Fibroblast of lung (primary cell): ENCODE results near the gene ANKS1B. TPM values are rescaled to one million over a fixed set of nuclear protein-coding genes. Genes with fewer than 3 reads are reported as not detected.
A peak's percentile ranks its signal among the peaks of the same experiment; 100 is the strongest.

Experiments
- DNase-seq, 2 donors: peaks; one replicate each; pipeline versions ENCODE4 v3.0.0 to v3.0.0-alpha.2; 2010; ENCODE audit warnings: low read depth in 2 of 2
- H2AFZ ChIP-seq: 2 replicates; pipeline ENCODE4 v1.5.1; 2012; ENCODE audit warnings: low read length, control low read depth, inconsistent platforms
- H3K27ac ChIP-seq: 2 replicates; pipeline ENCODE4 v1.5.1; 2011; ENCODE audit warnings: low read length, control low read depth; ENCODE audit not compliant: insufficient read depth
- H3K27me3 ChIP-seq: 2 replicates; pipeline ENCODE4 v1.5.1; 2011; ENCODE audit warnings: mild to moderate bottlenecking, low read length; ENCODE audit not compliant: control insufficient read depth, insufficient read depth
- H3K36me3 ChIP-seq: 2 replicates; pipeline ENCODE4 v1.5.1; 2011; ENCODE audit warnings: low read length; ENCODE audit not compliant: control insufficient read depth, insufficient read depth
- H3K4me1 ChIP-seq: 2 replicates; pipeline ENCODE4 v1.5.1; 2011; ENCODE audit warnings: low read length; ENCODE audit not compliant: control insufficient read depth, insufficient read depth; ENCODE audit errors: extremely low read depth
- H3K4me2 ChIP-seq: 2 replicates; pipeline ENCODE4 v1.5.1; 2011; ENCODE audit warnings: low read length, control low read depth; ENCODE audit not compliant: insufficient read depth; ENCODE audit errors: extremely low read depth
- H3K4me3 ChIP-seq, 4 experiments: fragments of 200-600 bp in 1 of 4; sonication (generic) in 1 of 4; replicated peaks in 1 of 4; 2 replicates each; pipeline ENCODE4 v1.5.1; 2011 to 2016; ENCODE audit warnings: low read length in 4 of 4, low read depth in 3 of 4, mild to moderate bottlenecking in 3 of 4, control low read depth in 2 of 4, inconsistent platforms in 1 of 4, mixed read lengths in 1 of 4; ENCODE audit not compliant: insufficient read depth in 1 of 4; ENCODE audit errors: control extremely low read depth in 1 of 4
- H3K79me2 ChIP-seq: 2 replicates; pipeline ENCODE4 v1.5.1; 2012; ENCODE audit warnings: mild to moderate bottlenecking, low read length, inconsistent platforms; ENCODE audit not compliant: control insufficient read depth, insufficient read depth
- H3K9ac ChIP-seq: 2 replicates; pipeline ENCODE4 v1.5.1; 2011; ENCODE audit warnings: mild to moderate bottlenecking, low read length, control low read depth; ENCODE audit not compliant: insufficient read depth
- H3K9me3 ChIP-seq: 2 replicates; pipeline ENCODE4 v1.5.1; 2012; ENCODE audit warnings: low read depth, low read length; ENCODE audit not compliant: control insufficient read depth, insufficient read depth
- H4K20me1 ChIP-seq: 2 replicates; pipeline ENCODE4 v1.5.1; 2011; ENCODE audit warnings: low read length; ENCODE audit not compliant: control insufficient read depth, insufficient read depth; ENCODE audit errors: extremely low read depth
- EZH2 ChIP-seq: IDR thresholded peaks from 2 replicates; pipeline ENCODE4 v1.5.1; 2012; ENCODE audit warnings: low read length, control low read depth, mild to moderate bottlenecking; ENCODE audit errors: missing control alignments
- polyA plus RNA-seq, 2 donors: library from polyadenylated mRNA; depleted of rRNA in 1 of 2; stranded (reverse) in 1 of 2; unstranded in 1 of 2; fragments of >200 nt; gene quantifications; 2 replicates each; pipeline ENCODE4 v1.2.1, GENCODE V29; 2011 to 2012; ENCODE audit warnings: missing spikeins in 1 of 2
- total RNA-seq: library from RNA; depleted of rRNA; stranded (reverse); fragments of >200 nt; gene quantifications from 2 replicates; pipeline ENCODE4 v1.2.1, GENCODE V29; 2014
- TF ChIP-seq, protein P1 (sequence below), 2 donors: IDR thresholded peaks in 1 of 2; conservative IDR thresholded peaks in 1 of 2; 1 replicate in 1 of 2; 2 replicates in 1 of 2; pipeline ENCODE4 v1.5.1; 2011 to 2012; ENCODE audit warnings: low read length in 2 of 2, control low read depth in 1 of 2, inconsistent platforms in 1 of 2, low read depth in 1 of 2, mild to moderate bottlenecking in 1 of 2

The ANKS1B gene
- total and polyA plus RNA-seq, 2 donors (not counting 1 experiment from before 2014, with no cell fraction given), result 0.11 to 0.83 TPM

DNA sequence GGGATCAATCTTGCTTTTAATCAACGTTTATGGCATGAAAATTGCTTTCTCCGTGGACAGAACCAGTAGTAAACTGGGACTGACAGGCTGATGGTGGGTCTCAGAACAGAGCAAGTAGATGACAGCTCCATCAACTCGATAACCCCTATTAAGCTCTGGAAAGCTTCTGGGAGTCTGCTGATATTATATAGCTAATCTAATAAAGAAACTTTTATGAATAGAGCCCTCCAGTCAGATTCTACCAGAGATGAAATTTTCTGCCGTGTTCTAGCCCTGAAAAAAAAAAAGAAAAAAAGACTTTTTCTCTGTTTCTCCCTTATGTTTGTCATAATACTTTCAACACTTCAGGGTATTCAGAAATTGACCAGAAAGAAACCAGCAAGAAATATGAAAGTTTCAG is 1168.0 kb downstream of the ANKS1B start:
- Histone ChIP-seq H3K27ac (no peak overlapping the region), H4K20me1 (no peaks in the 10 kb centered on the region), H3K9me3 (no peaks in the 10 kb centered on the region), H2AFZ (no peak overlapping the region), H3K79me2 (no peaks in the 10 kb centered on the region), H3K9ac (no peak overlapping the region), H3K36me3 (no peaks in the 10 kb centered on the region), H3K27me3 (no peaks in the 10 kb centered on the region), H3K4me3 (no peak overlapping the region), H3K4me2 (no peak overlapping the region), H3K4me1 (no peaks in the 10 kb centered on the region)
- no peak for DNase-seq
- TF ChIP-seq, protein P1, sequence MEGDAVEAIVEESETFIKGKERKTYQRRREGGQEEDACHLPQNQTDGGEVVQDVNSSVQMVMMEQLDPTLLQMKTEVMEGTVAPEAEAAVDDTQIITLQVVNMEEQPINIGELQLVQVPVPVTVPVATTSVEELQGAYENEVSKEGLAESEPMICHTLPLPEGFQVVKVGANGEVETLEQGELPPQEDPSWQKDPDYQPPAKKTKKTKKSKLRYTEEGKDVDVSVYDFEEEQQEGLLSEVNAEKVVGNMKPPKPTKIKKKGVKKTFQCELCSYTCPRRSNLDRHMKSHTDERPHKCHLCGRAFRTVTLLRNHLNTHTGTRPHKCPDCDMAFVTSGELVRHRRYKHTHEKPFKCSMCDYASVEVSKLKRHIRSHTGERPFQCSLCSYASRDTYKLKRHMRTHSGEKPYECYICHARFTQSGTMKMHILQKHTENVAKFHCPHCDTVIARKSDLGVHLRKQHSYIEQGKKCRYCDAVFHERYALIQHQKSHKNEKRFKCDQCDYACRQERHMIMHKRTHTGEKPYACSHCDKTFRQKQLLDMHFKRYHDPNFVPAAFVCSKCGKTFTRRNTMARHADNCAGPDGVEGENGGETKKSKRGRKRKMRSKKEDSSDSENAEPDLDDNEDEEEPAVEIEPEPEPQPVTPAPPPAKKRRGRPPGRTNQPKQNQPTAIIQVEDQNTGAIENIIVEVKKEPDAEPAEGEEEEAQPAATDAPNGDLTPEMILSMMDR (conservative IDR thresholded peaks at IDR 0.05 in 1 of 2, IDR thresholded peaks at IDR 0.05 in 1 of 2; ENCODE audit: low read depth in 1 of 2, low read length in 2 of 2), result no peak
- no peak for TF ChIP-seq EZH2

DNA sequence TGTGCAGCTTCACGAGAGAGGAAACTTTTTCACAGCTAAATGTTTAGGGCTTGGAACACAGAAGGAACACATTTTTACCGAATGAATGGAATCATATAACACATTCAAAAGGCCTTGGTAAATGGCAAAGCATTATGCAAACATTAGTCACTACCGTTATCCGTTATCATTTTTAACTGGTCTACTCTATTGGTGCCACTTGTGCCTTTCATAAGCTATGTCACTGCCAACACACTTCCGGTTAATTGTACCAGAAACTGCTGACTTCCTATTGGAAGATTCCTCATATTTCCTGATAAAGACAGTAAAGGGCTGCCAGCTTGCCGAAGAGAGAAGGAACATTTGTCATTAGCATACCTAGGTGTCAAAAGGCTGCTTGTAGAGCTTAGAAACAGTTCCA is 1170.5 kb downstream of the ANKS1B start:
- Histone ChIP-seq H3K9ac (no peak overlapping the region), H3K4me1 (no peaks in the 10 kb centered on the region), H3K27me3 (no peaks in the 10 kb centered on the region), H4K20me1 (no peaks in the 10 kb centered on the region), H3K4me2 (no peak overlapping the region), H3K4me3 (no peak overlapping the region), H2AFZ (no peak overlapping the region), H3K79me2 (no peaks in the 10 kb centered on the region), H3K27ac (no peak overlapping the region), H3K36me3 (no peaks in the 10 kb centered on the region), H3K9me3 (no peaks in the 10 kb centered on the region)
- TF ChIP-seq, protein P1 (conservative IDR thresholded peaks at IDR 0.05 in 1 of 2, IDR thresholded peaks at IDR 0.05 in 1 of 2; ENCODE audit: low read depth in 1 of 2, low read length in 2 of 2), result no peak
- no peak for TF ChIP-seq EZH2
- DNase-seq, result peak in 1 of 2 donors; percentile 75

DNA sequence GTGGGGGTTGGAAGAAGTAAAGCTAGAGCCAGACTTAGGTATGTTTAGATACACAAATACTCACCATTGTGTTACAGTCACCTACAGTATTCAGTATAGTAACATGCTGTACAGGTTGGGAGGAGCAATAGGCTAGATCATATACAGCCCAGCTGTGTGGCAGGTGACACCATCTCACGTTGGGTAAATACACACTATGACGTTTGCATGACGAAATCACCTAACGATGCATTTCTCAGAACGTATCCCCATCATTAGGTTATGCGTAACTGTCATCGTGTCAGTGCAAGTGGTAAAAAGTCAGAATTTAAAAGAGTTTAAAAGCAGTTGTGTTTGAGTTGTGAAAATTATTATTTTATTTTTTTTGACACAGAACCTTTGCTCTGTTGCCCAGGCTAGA is 1172.5 kb downstream of the ANKS1B start:
- H3K9ac ChIP-seq, result no peak overlapping the region
- H3K36me3 ChIP-seq, result no peaks in the 10 kb centered on the region
- no peaks in the 10 kb centered on the region for H3K4me1 ChIP-seq
- H4K20me1 ChIP-seq, result no peaks in the 10 kb centered on the region
- no peaks in the 10 kb centered on the region for H3K9me3 ChIP-seq
- no peak overlapping the region for H3K4me2 ChIP-seq
- no peak overlapping the region for H2AFZ ChIP-seq
- H3K79me2 ChIP-seq, result no peaks in the 10 kb centered on the region
- H3K27me3 ChIP-seq, result no peaks in the 10 kb centered on the region
- DNase-seq, result no peak
- TF ChIP-seq, protein P1 (conservative IDR thresholded peaks at IDR 0.05 in 1 of 2, IDR thresholded peaks at IDR 0.05 in 1 of 2; ENCODE audit: low read depth in 1 of 2, low read length in 2 of 2), result no peak
- TF ChIP-seq EZH2, result no peak
- no peak overlapping the region for H3K4me3 ChIP-seq
- no peak overlapping the region for H3K27ac ChIP-seq
